NAMALWA (cell line): ENCODE data around the gene FCN3.

ENCODE experiments used
- DNase-seq: peaks from one replicate; pipeline ENCODE4 v3.0.0-alpha.2; 2015; ENCODE audit warnings: low spot score

Gene FCN3

DNA sequence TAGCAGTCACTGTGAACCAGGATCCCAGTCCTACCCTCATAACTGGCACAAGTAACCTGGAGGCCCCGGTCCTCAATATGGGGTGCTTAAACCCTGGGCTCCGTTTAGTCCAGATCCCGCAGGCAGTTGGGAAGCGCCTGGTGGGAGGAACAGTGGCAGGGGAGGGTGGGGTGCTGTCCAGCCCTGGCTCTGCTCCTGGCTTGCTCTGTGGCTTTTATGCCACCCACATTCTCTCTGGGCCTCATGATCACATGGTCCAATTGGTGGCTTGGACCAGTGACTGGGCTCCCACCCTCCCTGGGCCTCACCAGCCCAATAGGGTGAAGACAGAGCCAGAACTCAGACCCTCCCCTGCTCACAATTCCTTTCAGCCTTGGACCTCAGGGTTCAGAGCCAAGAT lies 5.6 kb upstream of the FCN3 start:
- no peak for DNase-seq

DNA sequence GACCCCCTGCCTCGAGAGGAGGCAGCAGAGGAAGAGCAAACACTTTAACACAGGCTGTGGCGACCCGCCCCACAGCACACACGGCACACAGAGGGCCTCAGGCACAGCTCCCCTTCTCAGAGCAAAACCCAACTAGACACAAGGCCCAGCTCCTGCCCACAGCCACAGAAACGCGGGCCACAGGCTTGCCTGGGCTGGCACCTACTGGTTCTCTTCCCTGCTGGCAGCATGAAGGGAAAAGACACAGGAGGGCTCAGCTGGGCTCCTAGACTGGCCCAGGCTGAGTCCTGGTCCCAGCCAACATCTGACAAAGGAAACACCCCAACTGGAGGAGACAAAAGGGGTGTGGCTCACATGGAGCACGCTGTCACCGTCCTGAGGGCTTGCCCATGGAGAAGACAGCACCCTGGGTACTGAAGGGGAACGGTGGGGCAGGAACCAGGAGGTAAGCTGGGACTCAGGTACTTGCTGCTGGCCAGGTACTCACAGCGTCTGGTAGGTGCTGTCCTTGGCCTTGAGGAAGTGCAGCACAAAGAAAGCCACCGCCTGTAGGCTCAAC lies 5.0 kb upstream of the FCN3 start:
- DNase-seq: no peak

DNA sequence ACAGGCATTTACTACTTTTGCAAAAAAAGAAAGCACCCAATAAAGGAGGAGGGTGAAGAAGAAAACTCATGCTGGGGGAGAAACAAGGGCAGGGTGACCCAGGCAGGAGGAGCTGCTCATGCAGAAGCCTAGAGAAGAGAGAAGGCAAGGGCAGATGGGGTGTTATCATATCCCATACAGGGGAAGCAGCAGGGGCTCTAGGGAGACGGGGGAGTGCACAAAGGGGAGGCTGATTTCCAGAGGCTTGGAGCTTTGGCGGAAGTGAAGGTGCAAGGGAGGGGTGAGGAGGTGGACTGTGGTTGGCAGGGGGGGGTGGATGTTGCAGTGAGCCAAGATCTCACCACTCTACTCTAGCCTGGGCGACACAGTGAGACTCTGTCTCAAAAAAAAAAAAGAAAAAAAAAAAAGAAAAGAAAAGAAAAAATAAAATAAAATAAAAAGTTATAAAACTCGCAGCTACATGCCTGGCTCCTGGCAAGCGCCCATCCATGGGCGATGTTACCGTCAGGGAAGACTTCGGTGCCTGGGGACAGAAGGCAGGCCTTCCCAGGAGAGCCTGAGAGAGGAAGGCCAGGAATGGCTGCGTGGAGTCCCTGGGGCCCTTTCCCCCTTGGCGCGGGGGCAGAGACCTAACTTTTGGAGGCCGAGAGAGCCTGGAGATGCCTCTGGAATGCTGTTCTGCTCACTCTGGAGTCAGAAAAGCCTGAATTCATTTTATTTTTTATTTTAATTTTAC lies 3.3 kb upstream of the FCN3 start:
- DNase-seq: no peak

DNA sequence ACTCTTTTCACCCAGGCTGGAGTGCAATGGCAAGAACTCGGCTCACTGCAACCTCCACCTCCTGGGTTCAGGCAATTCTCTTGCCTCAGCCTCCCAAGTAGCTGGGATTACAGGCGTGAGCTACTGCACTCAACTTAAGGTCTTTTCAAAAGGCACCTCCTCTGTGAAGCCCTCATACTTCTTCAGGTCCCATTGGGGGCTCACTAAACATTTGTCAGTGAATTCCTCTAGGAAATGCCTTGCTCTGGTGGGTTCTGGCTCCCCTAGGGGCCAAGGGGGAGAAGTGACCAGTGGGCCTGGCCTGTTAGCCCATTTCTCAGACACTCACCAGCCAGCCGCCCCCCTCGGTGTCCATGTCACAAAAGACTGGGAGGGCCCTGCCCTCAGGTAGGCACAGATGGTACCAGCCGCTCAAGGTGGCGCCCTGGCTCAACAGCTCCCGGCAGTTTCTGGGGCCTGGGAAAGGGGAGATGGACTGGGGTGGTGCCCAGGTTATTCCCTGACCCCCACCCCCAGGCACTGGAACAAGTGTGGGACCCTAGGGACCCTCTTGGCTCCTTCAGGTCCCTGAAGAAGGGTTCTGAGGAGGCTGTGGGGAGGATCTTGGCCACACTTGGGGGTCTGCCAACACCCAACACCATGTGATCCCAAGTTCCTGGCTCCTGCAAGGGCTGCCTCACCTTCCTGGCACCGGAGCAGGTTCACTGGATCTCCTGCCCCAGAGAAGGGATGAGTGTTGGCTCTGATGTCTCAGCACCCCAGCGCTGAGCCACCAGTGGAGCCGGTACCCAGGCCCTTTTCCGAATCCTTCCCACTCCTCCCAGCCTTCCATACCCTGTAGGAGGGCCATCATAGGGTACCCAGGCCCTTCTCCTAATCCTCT lies 1.6 kb downstream of the FCN3 start:
- DNase-seq: no peak

DNA sequence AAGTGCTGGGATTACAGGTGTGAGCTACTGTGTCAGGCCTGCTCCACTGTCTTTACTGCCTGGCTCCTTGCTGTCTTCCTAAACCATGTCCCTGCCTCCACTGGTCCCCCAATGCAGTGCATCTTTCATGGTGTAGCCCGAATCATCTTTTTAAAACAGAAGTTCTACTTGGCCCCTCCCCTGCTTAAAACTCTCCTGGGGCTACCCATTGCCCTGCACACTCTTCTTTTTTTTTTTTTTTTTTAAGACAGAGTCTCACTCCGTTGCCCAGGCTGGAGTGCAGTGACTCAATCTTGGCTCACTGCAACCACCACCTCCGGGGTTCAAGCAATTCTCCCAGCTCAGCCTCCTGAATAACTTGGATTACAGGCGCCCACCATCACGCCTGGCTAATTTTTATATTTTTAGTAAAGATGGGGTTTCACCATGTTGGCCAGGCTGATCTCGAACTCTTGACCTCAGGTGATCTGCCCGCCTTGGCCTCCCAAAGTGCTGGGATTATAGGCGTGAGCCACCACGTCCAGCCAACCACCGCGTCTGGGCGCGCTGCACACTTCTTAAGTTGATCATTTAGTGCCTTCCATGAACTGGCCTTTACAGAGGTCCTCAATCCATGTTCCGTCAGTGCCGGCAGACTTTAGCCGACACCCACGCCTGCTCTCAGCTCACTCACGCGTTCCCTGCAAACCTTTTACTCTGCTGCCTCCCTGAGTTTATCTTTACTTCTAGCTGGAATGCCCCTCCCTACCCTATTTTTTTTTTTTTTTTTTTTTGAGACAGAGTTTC lies 2.4 kb downstream of the FCN3 start:
- no peak for DNase-seq

DNA sequence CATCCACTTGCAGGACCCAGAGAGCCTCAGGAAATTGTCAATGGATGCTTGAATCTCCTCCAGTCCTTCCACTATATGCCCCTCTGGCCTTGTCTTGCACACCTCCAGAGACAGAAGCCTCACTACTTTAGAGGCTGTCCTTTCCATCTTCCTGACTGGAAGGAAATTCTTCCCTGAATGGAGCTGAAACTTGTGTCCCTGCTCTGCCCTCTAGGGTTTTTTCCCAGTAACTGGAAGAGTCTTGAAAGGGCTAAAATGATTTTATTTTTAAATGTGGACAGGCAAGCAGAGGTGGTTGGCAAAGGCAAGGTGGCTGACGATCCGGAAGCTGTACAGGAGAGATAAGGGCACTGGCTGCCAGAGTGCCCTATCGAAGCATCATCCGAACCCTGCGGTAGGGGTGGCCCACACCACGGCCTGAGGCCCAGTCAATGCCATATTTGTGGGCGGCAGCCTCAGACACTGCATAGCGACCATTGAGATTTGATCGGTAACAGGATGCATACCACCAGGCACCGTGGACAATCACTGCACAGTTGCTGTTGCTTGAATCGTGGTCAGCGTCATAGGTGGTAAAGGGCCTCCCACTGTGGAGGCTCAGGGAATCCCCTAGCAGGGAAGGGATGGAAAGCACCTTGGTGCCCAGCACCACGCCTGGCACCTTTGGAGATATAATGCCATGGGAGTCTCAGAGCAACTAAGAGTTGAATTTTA lies 5.6 kb downstream of the FCN3 start:
- no peak for DNase-seq

DNA sequence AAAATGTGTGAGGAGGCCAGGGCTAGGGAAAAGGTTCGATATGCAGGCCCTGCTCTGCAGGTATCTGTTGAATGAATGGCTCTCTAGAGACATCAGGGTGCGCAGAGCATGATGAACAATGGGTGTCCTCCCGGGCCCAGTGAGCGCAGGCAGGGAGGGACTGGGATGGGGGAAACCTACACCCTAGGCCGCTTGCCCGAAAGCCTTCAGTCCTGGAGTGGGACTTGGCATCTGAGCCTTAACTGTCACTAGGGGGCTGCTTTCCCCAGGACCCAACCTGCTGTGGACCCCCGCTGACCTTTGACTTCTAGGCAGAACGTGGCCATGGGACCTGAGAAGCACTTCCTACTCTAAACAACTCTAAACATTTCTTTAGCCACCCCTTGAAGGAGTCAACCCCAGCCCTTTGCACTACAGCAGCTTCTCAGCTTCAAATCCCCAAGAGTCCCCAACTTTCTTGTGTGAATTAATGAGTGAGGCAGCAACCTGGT lies 7.4 kb downstream of the FCN3 start:
- DNase-seq: no peak

DNA sequence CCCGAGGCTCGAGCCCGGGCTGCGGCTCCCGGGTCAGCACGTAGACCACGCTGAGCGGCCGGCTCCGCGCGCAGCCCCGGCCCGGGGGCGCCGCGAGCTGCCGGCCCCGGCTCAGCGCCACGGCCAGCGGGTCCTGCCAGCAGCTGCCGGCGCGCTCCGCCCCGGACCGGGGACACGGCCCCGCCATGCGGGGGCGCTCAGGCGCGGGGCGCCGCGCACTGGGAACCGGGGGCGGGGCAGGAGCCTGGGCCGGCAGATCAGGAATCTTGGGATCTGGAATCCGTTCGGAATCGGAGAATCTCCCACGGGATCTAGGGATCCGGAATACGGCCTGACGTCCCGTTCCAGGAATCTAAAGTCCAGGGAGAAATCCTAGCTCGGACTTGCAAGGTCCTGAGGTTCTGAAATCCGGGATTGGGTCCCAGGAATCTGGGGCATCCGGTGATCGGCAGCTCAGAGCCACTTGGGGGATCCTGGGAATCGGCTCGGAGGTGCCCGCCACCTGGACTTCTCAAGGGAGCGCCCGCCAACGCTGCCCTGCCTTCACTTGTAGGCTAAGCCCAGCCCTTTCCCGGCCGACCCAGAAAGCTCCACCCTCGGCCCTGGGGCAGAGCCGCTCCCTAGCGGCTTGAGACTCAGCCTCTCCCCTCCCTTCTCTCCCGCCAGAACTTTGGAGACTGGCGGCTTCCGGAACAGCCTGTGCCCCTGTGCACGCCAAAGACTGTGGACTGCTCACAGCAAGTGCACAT lies 8.0 kb downstream of the FCN3 start, which contains the start of gene MAP3K6:
Gene MAP3K6 (minus strand): TSS at position 551 of the 749 bp plus-strand sequence. CDS start 364 bp downstream, at position 187.
- DNase-seq: no peak

DNA sequence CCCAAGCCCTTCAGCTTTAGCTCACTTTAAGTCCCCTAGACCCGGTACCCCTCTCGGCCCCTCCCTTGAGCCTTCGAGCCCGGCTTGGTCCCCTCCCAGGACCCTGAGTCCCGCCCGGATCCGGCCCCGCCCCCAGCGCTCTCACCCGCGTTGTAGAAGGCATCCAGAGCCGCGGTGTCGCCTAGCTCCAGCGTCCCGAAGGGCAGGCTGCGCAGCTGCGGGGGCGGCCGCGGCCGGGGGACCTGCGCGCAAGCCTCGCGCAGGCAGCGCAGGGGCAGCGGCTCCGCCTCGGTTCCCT lies 8.6 kb downstream of the FCN3 start:
- no peak for DNase-seq

DNA sequence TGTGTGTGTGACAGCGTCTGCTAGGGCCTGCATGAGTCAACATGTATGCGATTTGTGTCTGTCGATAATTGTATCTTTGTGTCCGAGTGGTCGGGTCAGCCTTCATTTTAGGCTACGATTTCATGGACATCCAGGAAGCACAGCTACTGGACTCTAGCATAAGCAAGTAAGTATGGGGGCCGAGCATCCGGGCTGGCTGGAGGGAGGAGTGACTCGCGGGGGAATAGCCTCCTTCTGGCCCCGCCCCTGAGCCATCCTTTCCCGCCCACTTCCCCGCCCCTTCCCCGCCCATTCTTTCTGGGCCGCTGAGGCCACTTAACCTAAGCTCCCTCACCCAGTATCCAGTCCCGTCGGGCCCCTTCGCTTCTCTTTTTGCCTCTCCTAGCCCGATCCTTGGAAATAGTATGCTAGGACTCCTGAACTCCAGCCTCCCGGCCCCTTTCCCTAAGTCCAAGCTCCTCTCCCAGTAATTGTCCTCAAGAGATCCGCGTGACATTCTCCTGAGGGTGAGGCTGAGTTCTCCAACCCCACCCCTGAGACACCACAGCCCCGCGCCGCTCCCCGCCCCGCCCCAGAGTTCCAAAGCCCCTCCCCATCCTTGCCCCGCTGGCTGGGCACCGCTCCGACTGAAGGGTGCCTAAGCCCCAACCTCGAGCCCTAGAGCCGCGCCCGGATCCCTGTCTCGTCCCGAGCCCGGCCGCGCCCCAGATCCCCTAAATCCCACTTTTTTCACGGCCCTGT lies 9.1 kb downstream of the FCN3 start:
- DNase-seq: peak; percentile 80

DNA sequence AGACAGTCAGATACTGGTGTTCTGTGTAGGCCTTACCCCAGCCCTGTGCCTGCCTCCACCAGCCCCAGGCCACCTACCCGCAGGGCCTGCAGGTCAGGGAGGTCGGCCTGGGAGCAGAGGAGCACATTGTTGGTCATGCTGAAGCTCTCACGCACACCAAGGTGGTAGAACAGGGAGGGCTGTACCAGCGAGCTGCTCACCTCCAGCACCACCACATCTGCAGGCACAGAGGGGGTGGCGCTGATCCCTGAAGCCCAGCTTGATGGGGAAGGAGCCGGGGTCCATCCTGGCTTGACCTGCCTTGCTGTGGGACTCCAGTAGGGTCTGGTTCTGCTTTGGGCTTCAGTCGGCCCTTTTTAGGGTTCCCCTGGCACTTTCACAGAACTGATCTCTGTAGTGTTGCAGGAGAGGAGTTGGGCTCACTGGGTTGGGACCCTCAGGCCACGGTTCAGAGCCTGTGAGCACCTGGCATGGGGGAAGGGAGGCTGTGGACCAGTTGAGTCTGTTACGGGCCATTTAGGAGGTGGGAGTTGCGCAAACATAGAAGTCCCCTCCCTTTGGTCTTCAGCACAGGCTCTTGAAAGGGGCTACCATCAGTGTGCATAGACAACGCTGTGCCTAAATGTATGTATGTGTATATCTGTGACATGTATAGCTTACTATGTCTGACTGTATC lies 9.8 kb downstream of the FCN3 start:
- no peak for DNase-seq

DNA sequence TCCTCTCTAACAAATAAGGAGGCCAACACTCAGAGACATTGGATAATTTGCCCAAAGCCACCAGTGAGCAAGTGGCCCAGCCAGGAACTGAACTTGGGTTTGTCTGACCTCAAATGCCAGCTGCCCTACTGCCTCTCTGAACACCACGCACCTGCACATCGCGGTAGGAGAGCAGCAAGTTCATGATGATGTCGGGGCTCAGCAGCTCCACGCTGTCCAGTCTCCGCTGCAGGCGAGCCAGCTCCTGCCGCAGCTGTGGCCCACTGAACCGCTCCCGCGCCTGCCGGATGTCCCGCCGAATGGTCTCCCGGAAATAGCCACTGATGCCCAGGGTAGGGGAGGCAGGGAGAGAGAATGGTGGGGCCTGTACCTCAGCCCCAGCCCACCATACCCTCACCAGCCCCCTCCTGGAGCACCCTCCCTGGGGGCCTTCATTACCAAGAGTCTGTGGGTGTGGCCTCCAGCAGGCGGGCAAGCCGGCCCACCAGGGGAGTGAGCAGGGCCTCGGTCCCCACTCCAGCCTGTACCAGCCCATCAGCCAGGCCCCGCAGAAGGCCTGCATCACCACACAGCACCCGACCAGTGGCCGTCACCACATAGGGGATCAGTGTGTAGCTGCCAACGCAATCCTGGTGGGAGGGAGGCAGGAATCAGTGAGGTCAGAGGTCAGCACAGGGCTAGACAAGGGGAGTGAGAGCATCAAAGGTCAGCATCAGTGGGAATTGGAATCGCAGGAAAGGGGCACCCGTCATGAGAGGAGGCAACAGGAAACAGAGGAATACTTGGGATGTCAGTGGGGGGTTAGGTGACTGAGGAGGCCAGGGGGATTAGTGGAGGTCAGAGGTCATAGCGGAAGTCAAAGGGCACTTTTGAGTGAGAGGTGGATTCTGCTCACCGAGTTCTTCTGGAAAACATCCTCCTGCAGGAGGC lies 10.6 kb downstream of the FCN3 start:
- DNase-seq: peak; percentile 54

DNA sequence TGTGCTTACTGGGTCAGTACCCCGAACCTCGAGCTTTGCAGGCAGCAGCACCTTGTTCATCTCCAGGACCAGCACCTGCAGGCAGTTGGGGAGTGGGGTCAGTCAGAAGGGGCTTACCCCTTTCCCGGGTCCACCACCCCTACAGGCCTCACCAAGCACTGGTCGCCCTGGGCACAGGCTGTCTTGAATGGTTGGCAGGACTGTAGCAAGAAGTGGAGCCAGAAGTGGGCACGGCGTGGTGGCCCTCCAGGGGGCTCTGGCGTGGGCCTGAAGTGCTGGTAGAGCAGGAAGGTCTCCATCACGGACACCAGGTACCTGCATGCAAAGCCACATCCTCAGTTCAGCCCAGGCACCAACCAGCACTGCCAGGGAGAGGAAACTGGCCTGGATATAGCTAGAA lies 13.1 kb downstream of the FCN3 start:
- DNase-seq: no peak

DNA sequence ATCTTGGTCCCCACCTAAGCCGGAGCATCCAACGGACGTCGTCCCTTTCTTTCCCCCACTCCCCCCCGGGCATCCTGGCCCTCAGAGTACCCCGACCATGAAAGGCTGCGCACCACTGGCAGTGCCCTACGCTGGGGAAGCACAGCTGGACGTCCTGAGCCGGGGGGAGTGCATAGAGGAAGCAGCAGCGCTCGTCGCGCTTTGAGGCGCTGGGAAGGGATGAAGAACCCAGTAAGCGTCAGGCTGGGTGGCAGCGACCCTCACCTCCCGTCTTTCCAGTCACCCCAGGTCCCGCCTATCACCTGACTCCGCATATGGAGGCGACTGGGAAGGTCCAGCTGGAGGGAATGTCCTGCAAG lies 13.6 kb downstream of the FCN3 start:
- no peak for DNase-seq

DNA sequence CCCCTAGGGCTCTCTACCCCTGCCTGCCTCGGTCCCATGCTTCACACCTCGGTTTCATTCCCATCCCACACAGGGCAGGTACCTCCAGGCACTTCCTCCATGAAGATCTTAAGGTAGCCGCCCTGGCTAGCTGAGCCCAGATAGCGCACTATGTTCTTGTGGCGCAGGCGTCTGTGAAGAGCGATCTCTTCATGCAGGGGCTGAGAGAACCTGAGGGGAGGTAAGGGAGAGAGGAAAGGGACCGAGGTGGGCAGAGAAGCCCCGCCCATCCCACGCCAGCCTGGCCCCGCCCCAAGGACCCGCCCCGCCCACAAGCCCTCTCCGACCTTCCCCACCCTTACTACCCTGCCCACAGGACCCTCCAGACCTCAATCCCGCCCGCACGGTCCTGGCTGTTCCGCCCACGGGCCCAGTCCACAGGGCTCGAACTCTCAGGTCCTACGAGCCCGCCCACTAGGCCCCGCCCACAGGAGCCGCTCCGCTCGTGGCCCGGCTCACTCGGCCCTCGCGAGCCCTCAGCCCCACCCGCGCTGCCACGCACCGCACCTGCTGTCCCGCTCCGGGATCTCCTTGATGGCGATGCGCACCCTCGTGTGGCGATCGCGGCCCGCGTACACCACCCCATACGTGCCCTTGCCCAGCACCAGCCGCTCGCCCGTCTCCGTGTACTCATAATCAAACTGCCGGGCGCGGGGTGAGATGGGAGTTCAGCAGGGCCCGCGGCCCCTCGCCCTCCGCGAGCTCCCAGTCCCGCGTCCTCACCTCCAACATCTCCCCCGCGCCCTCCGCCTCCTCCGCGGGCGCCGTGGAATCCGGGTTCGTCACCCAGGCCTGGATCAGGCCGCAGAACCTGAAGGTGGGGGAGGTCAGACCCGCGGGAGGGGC lies 14.2 kb downstream of the FCN3 start:
- peak; percentile 46 for DNase-seq

DNA sequence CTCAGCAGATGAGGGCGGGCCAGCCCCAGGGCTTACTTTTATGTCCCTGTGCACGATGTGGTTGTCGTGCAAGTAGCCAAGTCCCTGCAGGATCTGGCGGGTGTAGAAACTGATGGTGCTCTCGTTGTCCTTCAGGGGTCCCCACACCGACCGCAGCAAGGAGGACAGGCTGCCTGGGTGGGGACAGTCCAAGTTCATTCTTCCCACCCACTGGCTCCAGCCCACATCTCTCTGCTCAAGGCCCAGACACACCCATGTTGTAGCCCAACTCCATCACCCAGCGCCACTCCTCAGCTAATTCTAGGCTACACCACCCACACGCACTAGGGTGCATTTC lies 14.8 kb downstream of the FCN3 start:
- no peak for DNase-seq

DNA sequence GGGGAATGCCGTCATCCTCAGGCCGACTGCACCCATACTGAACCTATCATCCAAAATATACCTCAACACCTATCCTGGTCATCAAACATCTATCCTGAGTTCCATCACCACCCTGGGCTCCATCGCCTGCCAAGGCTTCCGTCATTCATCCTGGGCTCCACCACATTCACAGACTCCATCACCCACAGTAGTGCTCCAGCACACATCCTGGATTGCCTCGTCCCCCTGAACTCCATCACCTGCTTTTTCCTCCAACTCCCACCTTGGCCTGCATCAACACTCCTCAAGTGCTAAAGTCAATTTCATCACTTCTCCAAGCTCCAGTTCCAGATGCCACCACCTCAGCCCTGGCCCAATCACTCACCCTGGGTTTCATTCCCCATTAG lies 15.7 kb downstream of the FCN3 start:
- no peak for DNase-seq
